ENCODE data around the gene ZFAND2A. TPM values are rescaled to one million over a fixed set of nuclear protein-coding genes. Genes with fewer than 3 reads are reported as not detected.

The ZFAND2A gene
- polyA plus RNA-seq, 2 of the 4 experiments (the other 2 are of a cell fraction) = 44.1 to 88.6 TPM

DNA sequence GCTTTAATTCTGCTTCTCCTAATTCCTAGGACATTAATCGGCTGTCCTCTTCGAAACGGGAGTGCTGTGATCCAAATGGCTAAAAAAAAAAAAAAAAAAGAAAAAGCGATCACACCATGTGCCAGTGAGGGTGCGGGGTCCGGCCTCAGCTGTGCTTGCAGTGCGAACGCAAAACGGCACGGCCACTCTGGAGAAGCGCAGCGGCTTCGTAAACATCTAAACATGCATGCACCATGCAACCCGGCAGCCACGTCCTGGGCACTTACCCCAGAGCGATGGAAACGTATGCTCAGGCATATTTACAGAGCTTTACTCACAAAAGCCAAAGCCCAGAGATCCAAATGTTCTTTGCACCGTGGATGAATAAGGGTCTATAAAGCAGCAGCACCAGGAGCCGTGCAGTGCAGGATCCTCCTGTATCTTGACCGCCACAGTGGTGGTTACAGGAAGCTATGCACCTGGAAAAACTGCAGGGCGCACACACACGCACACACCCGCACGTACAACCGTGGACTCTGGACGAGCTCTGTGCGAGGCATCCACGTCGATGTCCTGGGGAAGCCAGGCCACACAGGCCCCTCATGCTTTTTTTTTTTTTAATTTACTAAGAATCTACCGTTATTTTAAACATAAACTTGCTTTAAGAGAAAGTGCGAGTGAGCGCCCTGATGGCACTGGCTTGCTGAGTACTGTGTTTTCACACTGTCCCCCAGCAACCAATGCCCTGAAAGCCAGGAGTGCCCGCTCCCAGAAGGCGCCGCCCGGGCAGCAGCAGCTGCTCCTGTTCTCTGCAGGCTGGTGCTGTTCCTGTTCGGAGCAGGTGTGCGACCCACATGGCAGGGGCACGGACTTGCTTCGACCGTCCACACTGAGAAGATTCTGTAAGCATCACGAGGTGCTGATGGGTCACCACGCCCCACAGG is 47.1 kb downstream of the ZFAND2A start:
- no peak overlapping the region for H3K4me3 ChIP-seq
- DNase-seq (ENCODE audit: low read depth in 1 of 2, low spot score in 1 of 2) = no peak
- H3K4me2 ChIP-seq = no peak overlapping the region
- no peaks in the 10 kb centered on the region for H3K9me3 ChIP-seq
- TF ChIP-seq, protein P1, sequence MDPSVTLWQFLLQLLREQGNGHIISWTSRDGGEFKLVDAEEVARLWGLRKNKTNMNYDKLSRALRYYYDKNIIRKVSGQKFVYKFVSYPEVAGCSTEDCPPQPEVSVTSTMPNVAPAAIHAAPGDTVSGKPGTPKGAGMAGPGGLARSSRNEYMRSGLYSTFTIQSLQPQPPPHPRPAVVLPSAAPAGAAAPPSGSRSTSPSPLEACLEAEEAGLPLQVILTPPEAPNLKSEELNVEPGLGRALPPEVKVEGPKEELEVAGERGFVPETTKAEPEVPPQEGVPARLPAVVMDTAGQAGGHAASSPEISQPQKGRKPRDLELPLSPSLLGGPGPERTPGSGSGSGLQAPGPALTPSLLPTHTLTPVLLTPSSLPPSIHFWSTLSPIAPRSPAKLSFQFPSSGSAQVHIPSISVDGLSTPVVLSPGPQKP (IDR thresholded peaks at IDR 0.05; ENCODE audit: low read depth, low read length) = no peak
- TF ChIP-seq ZNF302 (CRISPR knock-in tag; IDR thresholded peaks at IDR 0.05) (no peak), JUNB (IDR thresholded peaks at IDR 0.05) (no peak), SREBF2 (IDR thresholded peaks at IDR 0.05) (no peak), HOXB13 (CRISPR knock-in tag; IDR thresholded peaks at IDR 0.05; ENCODE audit: low read depth) (no peak), TFCP2L1 (CRISPR knock-in tag; IDR thresholded peaks at IDR 0.05) (no peak), ESRRA (IDR thresholded peaks at IDR 0.05; ENCODE audit: borderline replicate concordance, low read length) (no peak), KDM1A (IDR thresholded peaks at IDR 0.05; ENCODE audit: low read depth) (no peak), USF2 (IDR thresholded peaks at IDR 0.05) (no peak), RCOR1 (IDR thresholded peaks at IDR 0.05; ENCODE audit: low read depth, low read length) (no peak), CHD4 (IDR thresholded peaks at IDR 0.05; ENCODE audit: borderline replicate concordance) (no peak), HMGXB4 (CRISPR knock-in tag; IDR thresholded peaks at IDR 0.05; ENCODE audit: borderline replicate concordance) (no peak), RARB (CRISPR knock-in tag; IDR thresholded peaks at IDR 0.05) (no peak), ATOH8 (CRISPR knock-in tag; IDR thresholded peaks at IDR 0.05; ENCODE audit: low read depth) (no peak), TP53 (CRISPR knock-in tag; IDR thresholded peaks at IDR 0.05) (no peak), FOSB (CRISPR knock-in tag; IDR thresholded peaks at IDR 0.05) (no peak), RFX5 (IDR thresholded peaks at IDR 0.05) (no peak), EHF (CRISPR knock-in tag; IDR thresholded peaks at IDR 0.05) (no peak), NPAS2 (CRISPR knock-in tag; IDR thresholded peaks at IDR 0.05; ENCODE audit: borderline replicate concordance) (no peak)
- TF ChIP-seq, protein P2, sequence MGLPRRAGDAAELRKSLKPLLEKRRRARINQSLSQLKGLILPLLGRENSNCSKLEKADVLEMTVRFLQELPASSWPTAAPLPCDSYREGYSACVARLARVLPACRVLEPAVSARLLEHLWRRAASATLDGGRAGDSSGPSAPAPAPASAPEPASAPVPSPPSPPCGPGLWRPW (IDR thresholded peaks at IDR 0.05) = no peak
- CTCF ChIA-PET = interaction anchor here (0.6 to 4.9 kb wide), 10 partner anchors 10 to 320 kb away, joined by 3 to 21 read pairs (median 3); no protein-coding TSS in a partner anchor
- FAIRE-seq = no peak
- POLR2A ChIA-PET = interaction anchor here (0.8 kb wide), 1 partner anchor 24 kb away, joined by 5 read pairs; no protein-coding TSS in a partner anchor
- H3K27ac ChIP-seq = no peak overlapping the region
- ATAC-seq = no peak; a peak in 1 of 6 replicates
- 92% methylated on average over 42 of the region's 43 CpGs for WGBS (ENCODE audit: missing lambda C conversion rate)
- no peaks in the 10 kb centered on the region for H3K4me1 ChIP-seq

DNA sequence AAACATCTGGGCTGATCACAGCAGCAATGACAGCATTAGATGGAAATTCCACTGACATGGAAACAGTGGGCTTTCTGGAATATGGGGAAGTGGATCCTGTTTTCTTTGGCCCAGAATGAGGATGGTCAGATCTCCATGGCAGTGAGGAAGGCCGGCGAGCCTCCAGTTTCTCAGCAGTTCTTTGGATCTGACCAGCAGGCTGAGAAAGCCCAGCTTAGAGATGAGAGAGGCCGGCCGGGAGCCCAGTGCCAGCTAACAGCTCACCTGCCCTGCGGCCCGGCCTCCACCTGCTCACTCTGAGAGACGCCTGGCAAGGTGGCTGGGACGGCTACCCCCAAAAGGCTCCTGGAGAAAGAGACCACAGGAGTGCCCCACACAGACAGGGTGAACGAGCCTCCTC is 47.9 kb downstream of the ZFAND2A start:
- ATAC-seq = no peak; a peak in 1 of 6 replicates
- CTCF ChIA-PET = interaction anchor here (0.6 to 4.9 kb wide), 6 partner anchors 13 to 321 kb away, joined by 3 to 21 read pairs (median 3); no protein-coding TSS in a partner anchor
- no peaks in the 10 kb centered on the region for H3K9me3 ChIP-seq
- 94% methylated on average over 9 of the region's 9 CpGs for WGBS (ENCODE audit: missing lambda C conversion rate)
- POLR2A ChIA-PET = no interaction called here
- no peak for DNase-seq (ENCODE audit: low read depth in 1 of 2, low spot score in 1 of 2)
- H3K4me1 ChIP-seq = no peaks in the 10 kb centered on the region
- no peak overlapping the region for H3K4me2 ChIP-seq
- H3K27ac ChIP-seq = no peak overlapping the region
- no peak for FAIRE-seq
- TF ChIP-seq NR3C1 (IDR thresholded peaks at IDR 0.05) (no peak), SMC3 (IDR thresholded peaks at IDR 0.05) (no peak), RAD21 (conservative IDR thresholded peaks at IDR 0.05 in 1 of 2, IDR thresholded peaks at IDR 0.05 in 1 of 2) (no peak), FOXS1 (CRISPR knock-in tag; IDR thresholded peaks at IDR 0.05) (no peak), CHD4 (IDR thresholded peaks at IDR 0.05; ENCODE audit: borderline replicate concordance) (no peak), E2F6 (IDR thresholded peaks at IDR 0.05; ENCODE audit: borderline replicate concordance, low read depth) (no peak), RARB (CRISPR knock-in tag; IDR thresholded peaks at IDR 0.05) (no peak)
- TF ChIP-seq, protein P2 (IDR thresholded peaks at IDR 0.05) = no peak
- H3K4me3 ChIP-seq = no peak overlapping the region
